Parathyroid adenoma (tissue), 2 donors: ENCODE results near the gene PP2D1.

Source experiments
- H2AFZ ChIP-seq: fragments of 300-600 bp; sonication (generic); one replicate; pipeline ENCODE4 v1.7.0; 2017; ENCODE audit warnings: antibody characterized with exemption, mild to moderate bottlenecking
- H3K27ac ChIP-seq: fragments of 300-600 bp; sonication (generic); one replicate; pipeline ENCODE4 v1.7.0; 2017
- H3K27me3 ChIP-seq: fragments of 300-600 bp; sonication (generic); one replicate; pipeline ENCODE4 v1.7.0; 2017; ENCODE audit warnings: low read length; ENCODE audit not compliant: control insufficient read depth, insufficient read depth
- H3K36me3 ChIP-seq: fragments of 300-600 bp; sonication (generic); one replicate; pipeline ENCODE4 v1.7.0; 2017; ENCODE audit warnings: low read length; ENCODE audit not compliant: control insufficient read depth, insufficient read depth
- H3K4me1 ChIP-seq: fragments of 300-600 bp; sonication (generic); one replicate; pipeline ENCODE4 v1.7.0; 2017; ENCODE audit warnings: control low read depth
- H3K4me2 ChIP-seq: fragments of 300-600 bp; sonication (generic); one replicate; pipeline ENCODE4 v1.7.0; 2017; ENCODE audit warnings: low read length
- H3K4me3 ChIP-seq: fragments of 300-600 bp; sonication (generic); one replicate; pipeline ENCODE4 v1.7.0; 2017; ENCODE audit warnings: low read depth, low read length
- H3K79me2 ChIP-seq: fragments of 300-600 bp; sonication (generic); one replicate; pipeline ENCODE4 v1.7.0; 2017; ENCODE audit warnings: control low read depth
- H3K9ac ChIP-seq: fragments of 300-600 bp; sonication (generic); one replicate; pipeline ENCODE4 v1.7.0; 2017; ENCODE audit warnings: mild to moderate bottlenecking
- H3K9me3 ChIP-seq: fragments of 300-600 bp; sonication (generic); one replicate; pipeline ENCODE4 v1.7.0; 2017; ENCODE audit warnings: low read length; ENCODE audit not compliant: control insufficient read depth
- CTCF ChIP-seq: fragments of 300-600 bp; sonication (generic); IDR thresholded peaks from one replicate; pipeline ENCODE4 v1.7.0; 2017; ENCODE audit warnings: antibody characterized with exemption, mild to moderate bottlenecking
- donor health status: primary hyperparathyroidism.

Gene PP2D1

GRCh38 chr3:19938295-19938627 lies 73.8 kb downstream of the PP2D1 start:
- Histone ChIP-seq H3K27me3 (no peaks in the 10 kb centered on the region), H3K4me3 (no peak overlapping the region), H3K36me3 (no peaks in the 10 kb centered on the region), H3K79me2 (no peaks in the 10 kb centered on the region), H3K9me3 (no peaks in the 10 kb centered on the region), H3K27ac (no peak overlapping the region), H3K9ac (no peak overlapping the region), H2AFZ (no peak overlapping the region), H3K4me1 (peaks cover 7% of the 10 kb centered on the region), H3K4me2 (no peak overlapping the region)
- no peak for TF ChIP-seq CTCF

- TF ChIP-seq CTCF: no peak
- Histone ChIP-seq H3K27me3 (no peaks in the 10 kb centered on the region), H3K4me3 (no peak overlapping the region), H3K36me3 (no peaks in the 10 kb centered on the region), H3K27ac (no peak overlapping the region), H3K4me1 (peaks cover 7% of the 10 kb centered on the region), H2AFZ (no peak overlapping the region), H3K9me3 (no peaks in the 10 kb centered on the region), H3K9ac (no peak overlapping the region), H3K79me2 (no peaks in the 10 kb centered on the region), H3K4me2 (no peak overlapping the region)
These were observed 74.4 kb downstream of the PP2D1 start for GRCh38 chr3:19937459-19938294.
